Astrocyte (in vitro differentiated cells and primary cell): ENCODE measurements around the gene ESX1. TPM values are rescaled to one million over a fixed set of nuclear protein-coding genes. Genes with fewer than 3 reads are reported as not detected.

Experiments used
- DNase-seq: peaks from one replicate; pipeline ENCODE4 v3.0.0-alpha.2; 2010; ENCODE audit warnings: low read depth
- FAIRE-seq: peaks from 2 replicates; lab custom pipeline; 2011; peaks lifted over from hg19 to GRCh38; lab: Jason Lieb, UNC
- H2AFZ ChIP-seq: 2 replicates; pipeline ENCODE4 v1.6.0; 2012; ENCODE audit warnings: low read depth, low read length, inconsistent platforms
- H3K27ac ChIP-seq: 2 replicates; pipeline ENCODE4 v1.5.1; 2011; ENCODE audit warnings: low read depth, low read length, inconsistent platforms
- H3K27me3 ChIP-seq: 2 replicates; pipeline ENCODE4 v1.6.0; 2011; ENCODE audit warnings: low read length, inconsistent platforms; ENCODE audit not compliant: insufficient read depth
- H3K36me3 ChIP-seq: 2 replicates; pipeline ENCODE4 v1.5.1; 2011; ENCODE audit warnings: low read length, inconsistent platforms; ENCODE audit not compliant: insufficient read depth
- H3K4me1 ChIP-seq: 2 replicates; pipeline ENCODE4 v1.5.1; 2011; ENCODE audit warnings: low read length, inconsistent platforms; ENCODE audit not compliant: insufficient read depth
- H3K4me2 ChIP-seq: 2 replicates; pipeline ENCODE4 v1.6.0; 2012; ENCODE audit warnings: low read length, inconsistent platforms
- H3K4me3 ChIP-seq: 2 replicates; pipeline ENCODE4 v1.5.1; 2011; ENCODE audit warnings: low read depth, mild to moderate bottlenecking, low read length, inconsistent platforms; ENCODE audit not compliant: insufficient read depth
- H3K79me2 ChIP-seq: 2 replicates; pipeline ENCODE4 v1.6.0; 2012; ENCODE audit warnings: mild to moderate bottlenecking, low read length, inconsistent platforms; ENCODE audit not compliant: insufficient read depth
- H3K9ac ChIP-seq: 2 replicates; pipeline ENCODE4 v1.6.0; 2012; ENCODE audit warnings: mild to moderate bottlenecking, low read length, inconsistent platforms
- H3K9me3 ChIP-seq: 2 replicates; pipeline ENCODE4 v1.5.1; 2012; ENCODE audit warnings: low read depth, mild to moderate bottlenecking, low read length, inconsistent platforms; ENCODE audit not compliant: insufficient read depth
- H4K20me1 ChIP-seq: 2 replicates; pipeline ENCODE4 v1.6.0; 2012; ENCODE audit warnings: low read length, inconsistent platforms; ENCODE audit not compliant: insufficient read depth
- H3K27ac Mint-ChIP-seq: one replicate; pipeline ENCODE4 v1.8.0; 2021; ENCODE audit warnings: mild to moderate bottlenecking, mixed read lengths; ENCODE audit not compliant: unreplicated experiment
- H3K27me3 Mint-ChIP-seq: one replicate; pipeline ENCODE4 v1.8.0; 2021; ENCODE audit warnings: low read depth, mixed read lengths; ENCODE audit not compliant: unreplicated experiment
- H3K36me3 Mint-ChIP-seq: one replicate; pipeline ENCODE4 v1.8.0; 2021; ENCODE audit warnings: low read depth, mixed read lengths; ENCODE audit not compliant: unreplicated experiment
- H3K4me1 Mint-ChIP-seq: one replicate; pipeline ENCODE4 v1.8.0; 2021; ENCODE audit warnings: low read depth, mixed read lengths; ENCODE audit not compliant: unreplicated experiment
- H3K4me3 Mint-ChIP-seq: one replicate; pipeline ENCODE4 v1.8.0; 2021; ENCODE audit warnings: mild to moderate bottlenecking, moderate library complexity, mixed read lengths; ENCODE audit not compliant: unreplicated experiment
- H3K9me3 Mint-ChIP-seq: one replicate; pipeline ENCODE4 v1.8.0; 2021; ENCODE audit warnings: mild to moderate bottlenecking, mixed read lengths; ENCODE audit not compliant: unreplicated experiment
- EZH2 ChIP-seq: IDR thresholded peaks from 2 replicates; pipeline ENCODE4 v1.6.1; 2012; ENCODE audit warnings: mild to moderate bottlenecking, low read length, inconsistent platforms; ENCODE audit not compliant: insufficient read depth
- total RNA-seq: library from RNA; stranded (reverse); gene quantifications from 2 replicates; pipeline ENCODE4 v1.2.1, GENCODE V29; 2021
- TF ChIP-seq, protein P1 (sequence below): IDR thresholded peaks from 2 replicates; pipeline ENCODE4 v1.5.1; 2011; ENCODE audit warnings: low read depth, mild to moderate bottlenecking, inconsistent platforms, low read length, moderate library complexity; ENCODE audit not compliant: insufficient read depth

Gene ESX1
- total RNA-seq, 1 donor from 2014 or later: 0.48 TPM

DNA sequence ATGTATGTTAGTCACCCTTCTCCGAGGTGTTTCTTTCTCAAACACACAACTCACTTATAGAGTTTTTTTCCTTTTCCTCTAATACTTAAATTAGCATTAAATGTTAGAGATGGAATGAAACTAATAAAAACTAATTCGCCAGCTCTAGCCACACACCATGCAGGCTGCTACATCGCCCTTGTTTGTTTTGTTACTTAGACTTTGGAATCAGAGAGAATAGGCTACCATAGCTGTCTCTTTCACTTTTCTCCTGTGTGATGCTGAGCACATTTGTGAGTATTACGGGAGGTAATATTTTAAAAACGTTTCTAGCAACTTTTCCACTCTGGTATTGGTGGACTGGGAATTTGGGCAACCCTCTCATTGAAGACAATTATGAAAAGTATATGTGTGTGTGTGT lies 43.5 kb downstream of the ESX1 start:
- H2AFZ ChIP-seq: no peak overlapping the region
- no peaks in the 10 kb centered on the region for H3K9me3 Mint-ChIP-seq
- H3K4me3 ChIP-seq: no peak overlapping the region
- H3K27me3 Mint-ChIP-seq: no peaks in the 10 kb centered on the region
- no peaks in the 10 kb centered on the region for H4K20me1 ChIP-seq
- H3K36me3 ChIP-seq: no peaks in the 10 kb centered on the region
- H3K79me2 ChIP-seq: no peaks in the 10 kb centered on the region
- no peaks in the 10 kb centered on the region for H3K27me3 ChIP-seq
- DNase-seq: no peak
- H3K4me1 Mint-ChIP-seq: no peaks in the 10 kb centered on the region
- H3K36me3 Mint-ChIP-seq: no peaks in the 10 kb centered on the region
- no peak overlapping the region for H3K27ac Mint-ChIP-seq
- no peak overlapping the region for H3K4me3 Mint-ChIP-seq
- no peaks in the 10 kb centered on the region for H3K9me3 ChIP-seq
- H3K27ac ChIP-seq: no peak overlapping the region
- no peaks in the 10 kb centered on the region for H3K4me1 ChIP-seq
- TF ChIP-seq EZH2: no peak
- TF ChIP-seq, protein P1, sequence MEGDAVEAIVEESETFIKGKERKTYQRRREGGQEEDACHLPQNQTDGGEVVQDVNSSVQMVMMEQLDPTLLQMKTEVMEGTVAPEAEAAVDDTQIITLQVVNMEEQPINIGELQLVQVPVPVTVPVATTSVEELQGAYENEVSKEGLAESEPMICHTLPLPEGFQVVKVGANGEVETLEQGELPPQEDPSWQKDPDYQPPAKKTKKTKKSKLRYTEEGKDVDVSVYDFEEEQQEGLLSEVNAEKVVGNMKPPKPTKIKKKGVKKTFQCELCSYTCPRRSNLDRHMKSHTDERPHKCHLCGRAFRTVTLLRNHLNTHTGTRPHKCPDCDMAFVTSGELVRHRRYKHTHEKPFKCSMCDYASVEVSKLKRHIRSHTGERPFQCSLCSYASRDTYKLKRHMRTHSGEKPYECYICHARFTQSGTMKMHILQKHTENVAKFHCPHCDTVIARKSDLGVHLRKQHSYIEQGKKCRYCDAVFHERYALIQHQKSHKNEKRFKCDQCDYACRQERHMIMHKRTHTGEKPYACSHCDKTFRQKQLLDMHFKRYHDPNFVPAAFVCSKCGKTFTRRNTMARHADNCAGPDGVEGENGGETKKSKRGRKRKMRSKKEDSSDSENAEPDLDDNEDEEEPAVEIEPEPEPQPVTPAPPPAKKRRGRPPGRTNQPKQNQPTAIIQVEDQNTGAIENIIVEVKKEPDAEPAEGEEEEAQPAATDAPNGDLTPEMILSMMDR: no peak
- FAIRE-seq: peak; percentile 39
- no peak overlapping the region for H3K4me2 ChIP-seq
- H3K9ac ChIP-seq: no peak overlapping the region

DNA sequence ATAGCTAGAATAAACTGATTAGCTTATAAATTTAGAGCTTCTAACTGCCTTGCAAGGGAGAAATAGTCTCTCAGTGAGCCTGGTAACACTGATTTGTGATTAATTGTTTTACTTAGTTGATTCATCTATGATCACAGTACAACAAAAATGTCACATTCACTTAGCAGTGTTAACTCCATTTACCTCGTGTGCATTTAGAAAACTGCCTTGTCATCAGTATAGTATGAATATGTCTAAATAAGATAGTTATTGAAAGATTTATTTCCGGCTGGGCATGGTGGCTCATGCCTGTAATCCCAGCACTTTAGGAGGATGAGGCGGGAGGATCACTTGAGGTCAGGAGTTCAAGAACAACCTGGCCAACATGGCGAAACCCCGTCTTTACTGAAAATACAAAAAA lies 49.2 kb downstream of the ESX1 start:
- Mint-ChIP-seq H3K36me3 (no peaks in the 10 kb centered on the region), H3K27me3 (no peaks in the 10 kb centered on the region), H3K4me3 (no peak overlapping the region), H3K27ac (no peak overlapping the region), H3K4me1 (no peaks in the 10 kb centered on the region), H3K9me3 (peaks cover 2% of the 10 kb centered on the region)
- Histone ChIP-seq H3K27ac (no peak overlapping the region), H3K4me3 (no peak overlapping the region), H3K4me1 (no peaks in the 10 kb centered on the region), H3K9ac (no peak overlapping the region), H3K9me3 (no peaks in the 10 kb centered on the region), H3K4me2 (no peak overlapping the region), H3K27me3 (no peaks in the 10 kb centered on the region), H2AFZ (no peak overlapping the region), H3K36me3 (no peaks in the 10 kb centered on the region), H3K79me2 (no peaks in the 10 kb centered on the region), H4K20me1 (no peaks in the 10 kb centered on the region)
- FAIRE-seq: peak; percentile 17
- no peak for DNase-seq
- TF ChIP-seq EZH2: no peak
- TF ChIP-seq, protein P1: no peak

Other genes with a start within 250 kb of the ESX1 start
- not detected in 2 replicates for gene H2BW1, start 241.2 kb downstream of the ESX1 start, total RNA-seq
- not detected in 2 replicates for gene H2BW2, start 215.0 kb downstream of the ESX1 start, total RNA-seq
- gene TMSB15C, start 178.7 kb downstream of the ESX1 start, total RNA-seq: 2.3 and 2.7 TPM in 2 replicates
- gene ZCCHC18, start 142.4 kb downstream of the ESX1 start, total RNA-seq: 0.98 and 2.1 TPM in 2 replicates
- gene SLC25A53, start 97.9 kb downstream of the ESX1 start, total RNA-seq: 5.0 and 5.3 TPM in 2 replicates
- 27.5 and 28.8 TPM in 2 replicates for gene FAM199X, start 88.5 kb downstream of the ESX1 start, total RNA-seq